ENCODE data around the gene PPARA. TPM values are rescaled to one million over a fixed set of nuclear protein-coding genes. Genes with fewer than 3 reads are reported as not detected.

The PPARA gene
- total and polyA plus RNA-seq, 2 of the 4 experiments (the other 2 are of a cell fraction) = 3.1 to 7.0 TPM

DNA sequence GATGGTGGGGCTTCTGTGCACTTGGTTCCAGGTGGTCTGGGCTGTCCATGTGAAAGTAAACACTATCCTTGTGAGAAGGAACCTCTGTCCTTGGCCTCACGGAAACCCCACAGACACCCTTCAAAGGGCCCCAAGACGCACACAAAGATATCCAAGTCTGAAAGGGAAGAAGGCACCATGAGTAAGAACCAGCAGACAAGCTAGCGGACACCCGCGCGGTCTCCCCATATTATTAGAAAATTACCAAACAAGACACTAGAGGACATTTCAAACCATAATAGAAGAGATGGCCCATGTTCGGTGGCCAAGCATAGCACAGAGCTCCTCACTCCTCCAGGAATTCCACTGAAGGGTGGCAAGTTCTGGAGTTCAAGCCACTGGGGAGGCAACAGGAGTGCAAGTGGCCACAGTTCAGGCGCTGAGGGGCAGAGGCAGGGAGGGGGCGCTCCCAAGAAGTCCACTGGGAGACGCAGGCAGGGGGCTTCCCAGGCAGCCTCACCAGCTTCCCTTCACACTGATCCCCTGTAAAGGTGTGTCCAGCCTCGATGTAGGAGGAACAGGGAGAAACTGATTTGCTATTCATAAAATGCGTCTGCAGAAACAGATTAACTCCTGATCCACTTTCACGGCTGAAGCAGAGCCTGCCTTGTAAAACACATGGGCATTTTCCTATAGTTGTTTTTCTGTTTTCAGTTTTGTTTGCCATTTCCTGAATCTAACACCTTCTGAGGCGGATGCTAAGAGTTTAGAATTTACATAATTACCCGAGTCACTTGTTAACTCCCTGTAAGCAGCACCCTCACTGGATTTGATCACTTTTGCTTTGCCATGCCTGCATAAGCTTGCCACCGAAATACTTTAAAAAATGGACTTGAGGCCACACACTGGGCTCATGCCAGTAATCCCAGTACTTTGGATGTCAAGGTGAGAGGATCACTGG, 9.1 kb upstream of the PPARA start (continued):
- no peak for TF ChIP-seq USF2 (IDR thresholded peaks at IDR 0.05; ENCODE audit: low read depth, low read length)

Data from IMR-90 (cell line).